Esophagus muscularis mucosa (tissue), 4 donors: ENCODE data around the gene LMX1B. TPM values are rescaled to one million over a fixed set of nuclear protein-coding genes. Genes with fewer than 3 reads are reported as not detected.
"Not testable (repeated sequence)": the region's sequence is repeated elsewhere in the genome, so short reads cannot be mapped to it uniquely, and the experiment has no call there.

Experiments
- DNase-seq: peaks from one replicate; pipeline ENCODE4 v3.0.0-alpha.2; 2017; ENCODE audit errors: extremely low spot score
- H3K27ac ChIP-seq, 4 donors: fragments of 200-600 bp; sonication (generic); replicated peaks in 1 of 4; 1 replicate in 3 of 4; 2 replicates in 1 of 4; pipeline ENCODE4 v1.5.1; 2016 to 2019; ENCODE audit warnings: mild to moderate bottlenecking in 1 of 4
- H3K27me3 ChIP-seq, 4 donors: fragments of 200-600 bp; sonication (generic); one replicate each; pipeline versions ENCODE4 v1.5.1 to v1.6.0; 2016 to 2019
- H3K36me3 ChIP-seq, 4 donors: fragments of 200-600 bp; sonication (generic); one replicate each; pipeline ENCODE4 v1.5.1; 2016 to 2019
- H3K4me1 ChIP-seq, 4 donors: fragments of 200-600 bp; sonication (generic); one replicate each; pipeline ENCODE4 v1.5.1; 2016 to 2019
- H3K4me3 ChIP-seq, 4 donors: fragments of 200-600 bp; sonication (generic); 1 replicate in 2 of 4; 2 replicates in 2 of 4; pipeline ENCODE4 v1.5.1; 2016 to 2019; ENCODE audit warnings: mild to moderate bottlenecking in 4 of 4, moderate library complexity in 1 of 4
- H3K9me3 ChIP-seq, 4 donors: fragments of 200-600 bp; sonication (generic); 1 replicate in 3 of 4; 2 replicates in 1 of 4; pipeline ENCODE4 v1.5.1; 2016 to 2019
- CTCF ChIP-seq, 3 experiments: fragments of 200-600 bp in 2 of 3; fragments of 450-650 bp in 1 of 3; sonication (generic) in 2 of 3; IDR thresholded peaks; one replicate each; pipeline ENCODE4 v1.5.1; 2017 to 2019; ENCODE audit warnings: antibody characterized with exemption in 3 of 3, mild to moderate bottlenecking in 2 of 3, moderate library complexity in 1 of 3
- EP300 ChIP-seq: sonication (generic); formaldehyde crosslinking; IDR thresholded peaks from one replicate; pipeline ENCODE4 v1.6.1; 2017; ENCODE audit warnings: antibody characterized with exemption
- POLR2A ChIP-seq: fragments of 450-650 bp; IDR thresholded peaks from one replicate; pipeline ENCODE4 v1.6.1; 2017; ENCODE audit warnings: antibody characterized with exemption, moderate library complexity, mild to moderate bottlenecking, low read depth
- POLR2AphosphoS5 ChIP-seq, 2 donors: sonication (generic); formaldehyde crosslinking; IDR thresholded peaks; one replicate each; pipeline ENCODE4 v1.6.1; 2017; ENCODE audit warnings: antibody characterized with exemption in 2 of 2
- WGBS: methylation state at CpG from one replicate; pipeline ENCODE4 v1.1.5; 2018; 5-methylcytosine and 5-hydroxymethylcytosine counted together
- intact Hi-C: fragments of 100-400 bp; cut with DNase I; formaldehyde crosslinking; loops from one replicate; pipeline ENCODE4 v1.15.1; 2023
- total RNA-seq, 4 donors: library from RNA; depleted of rRNA; stranded (reverse); fragments of >200 nt; gene quantifications; one replicate each; pipeline versions ENCODE4 v1.1.0 to v1.2.1, GENCODE V29; 2016

Gene LMX1B
- total RNA-seq, 4 donors from 2014 or later: under 0.01 to 0.66 (median 0.24) TPM

GRCh38 chr9:126704892-126705766 lies 91.4 kb downstream of the LMX1B start:
- peak; percentile 97 for DNase-seq
- Histone ChIP-seq H3K36me3 (no peaks in the 10 kb centered on the region), H3K9me3 (no peaks in the 10 kb centered on the region), H3K27me3 (peaks cover 0 to 52% (median 18%) of the 10 kb centered on the region in 4 donors), H3K27ac (no peak overlapping the region), H3K4me1 (peaks cover 14 to 25% (median 20%) of the 10 kb centered on the region in 4 donors), H3K4me3 (peak overlapping the region; percentile 30 to 49 (median 36))
- TF ChIP-seq POLR2AphosphoS5 (IDR thresholded peaks at IDR 0.05) (peak in 1 of 2 donors; percentile 68), CTCF (IDR thresholded peaks at IDR 0.05) (peak; percentile 92 to 94 (median 93)), POLR2A (no peak), EP300 (no peak)
- 2% methylated on average over 28 of the region's 36 CpGs for WGBS
- intact Hi-C loops: loop anchor here (1.0 kb wide), 1 partner anchor 76 kb away; no protein-coding TSS in a partner anchor

- DNase-seq: peak; percentile 90
- H3K27me3 ChIP-seq: peaks cover 0 to 48% (median 18%) of the 10 kb centered on the region in 4 donors
- intact Hi-C loops: loop anchor here (1.0 kb wide), 1 partner anchor 75 kb away; no protein-coding TSS in a partner anchor
- no peak overlapping the region for H3K27ac ChIP-seq
- peaks cover 14 to 25% (median 20%) of the 10 kb centered on the region in 4 donors for H3K4me1 ChIP-seq
- H3K36me3 ChIP-seq: no peaks in the 10 kb centered on the region
- no peaks in the 10 kb centered on the region for H3K9me3 ChIP-seq
- H3K4me3 ChIP-seq: peak overlapping the region; percentile 30 to 49 (median 36)
- TF ChIP-seq CTCF (IDR thresholded peaks at IDR 0.05) (peak; percentile 42 to 60 (median 46)), EP300 (no peak)
- WGBS: 38% methylated on average over 25 of the region's 41 CpGs
These were observed 92.3 kb downstream of the LMX1B start for GRCh38 chr9:126705767-126706697.

GRCh38 chr9:126706698-126707053 lies 92.9 kb downstream of the LMX1B start:
- Histone ChIP-seq H3K36me3 (no peaks in the 10 kb centered on the region), H3K4me3 (no peak overlapping the region), H3K27ac (no peak overlapping the region), H3K27me3 (peaks cover 0 to 41% (median 18%) of the 10 kb centered on the region in 4 donors), H3K9me3 (no peaks in the 10 kb centered on the region), H3K4me1 (peaks cover 14 to 25% (median 20%) of the 10 kb centered on the region in 4 donors)
- WGBS: 66% methylated on average over 5 of the region's 5 CpGs
- no peak for DNase-seq
- no peak for TF ChIP-seq CTCF (IDR thresholded peaks at IDR 0.05)
- TF ChIP-seq POLR2A: no peak
- no peak for TF ChIP-seq EP300
- intact Hi-C loops: no loop called here

GRCh38 chr9:126707083-126707482 lies 93.4 kb downstream of the LMX1B start:
- no peaks in the 10 kb centered on the region for H3K9me3 ChIP-seq
- intact Hi-C loops: no loop called here
- no peaks in the 10 kb centered on the region for H3K36me3 ChIP-seq
- H3K27ac ChIP-seq: no peak overlapping the region
- H3K27me3 ChIP-seq: peaks cover 0 to 37% (median 18%) of the 10 kb centered on the region in 4 donors
- H3K4me1 ChIP-seq: peaks cover 14 to 25% (median 20%) of the 10 kb centered on the region in 4 donors
- 92% methylated on average over 4 of the region's 4 CpGs for WGBS
- no peak overlapping the region for H3K4me3 ChIP-seq
- no peak for DNase-seq
- TF ChIP-seq CTCF (IDR thresholded peaks at IDR 0.05) (no peak), EP300 (no peak), POLR2AphosphoS5 (IDR thresholded peaks at IDR 0.05) (no peak), POLR2A (no peak)

GRCh38 chr9:126707712-126708111 lies 94.0 kb downstream of the LMX1B start:
- intact Hi-C loops, H3K27ac ChIP-seq, DNase-seq, H3K36me3 ChIP-seq, H3K4me3 ChIP-seq, H3K9me3 ChIP-seq: not testable (repeated sequence)
- 95% methylated on average over 10 of the region's 10 CpGs for WGBS
- Histone ChIP-seq H3K4me1 (peaks cover 14 to 25% (median 20%) of the 10 kb centered on the region in 4 donors), H3K27me3 (peaks cover 0 to 31% (median 13%) of the 10 kb centered on the region in 4 donors)
